ENCODE measurements around the gene VAV2. TPM values are rescaled to one million over a fixed set of nuclear protein-coding genes. Genes with fewer than 3 reads are reported as not detected.

VAV2 gene
- total RNA-seq, 1 experiment from 2014 or later = 30.7 TPM

DNA sequence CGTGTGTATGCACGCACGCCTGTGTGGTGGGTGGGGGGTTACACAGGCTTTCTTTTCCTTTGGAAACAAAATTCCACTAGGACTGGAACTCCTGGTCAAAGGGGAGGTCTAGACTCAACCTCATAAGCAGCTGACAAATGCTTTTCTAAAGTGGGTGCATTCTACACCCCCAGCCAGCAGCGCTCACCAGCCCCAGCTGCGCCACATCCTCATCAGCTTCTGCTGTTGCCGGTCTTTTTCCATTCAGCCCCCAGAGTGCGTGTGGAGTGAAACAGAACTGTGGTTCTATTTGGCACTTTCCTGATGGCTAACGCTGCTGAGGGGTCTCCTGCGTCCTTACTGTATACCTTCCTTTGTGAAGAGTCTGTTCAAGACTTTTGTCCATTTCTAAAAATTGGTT lies 176.3 kb downstream of the VAV2 start:
- no peaks in the 10 kb centered on the region for H3K27me3 Mint-ChIP-seq (ENCODE audit: unreplicated experiment)

DNA sequence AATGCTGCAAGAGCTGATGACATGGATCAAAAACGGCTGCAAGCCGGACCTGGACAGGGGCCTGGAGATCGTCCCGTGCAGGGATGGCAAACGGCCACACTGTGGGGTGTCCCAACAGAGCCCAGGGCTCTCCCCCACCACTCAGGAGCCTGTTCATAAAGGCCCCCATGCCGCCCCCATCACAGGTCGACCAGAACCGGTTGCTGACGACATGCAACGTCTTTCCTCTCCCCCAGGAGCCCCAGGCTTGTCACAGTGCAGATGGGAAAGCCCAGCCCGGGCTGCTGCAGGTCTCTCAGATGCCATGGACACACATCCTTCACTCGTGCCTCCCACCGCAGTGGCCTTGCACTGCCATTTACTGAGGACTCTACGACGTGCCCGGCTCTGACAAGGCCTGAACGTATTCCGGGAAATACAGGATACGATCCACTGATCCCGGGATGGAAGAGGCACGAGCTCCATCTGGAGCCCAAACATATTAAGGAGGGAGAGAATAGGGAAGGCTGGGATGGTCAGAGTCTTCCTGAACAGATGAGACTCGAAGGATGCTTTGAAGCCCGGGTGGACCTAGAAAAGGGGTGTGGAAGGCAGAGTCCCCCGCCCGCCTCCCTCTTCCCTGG lies 177.4 kb downstream of the VAV2 start:
- Mint-ChIP-seq H3K9me3 (ENCODE audit: low read depth, unreplicated experiment) (no peaks in the 10 kb centered on the region), H3K27me3 (ENCODE audit: unreplicated experiment) (no peaks in the 10 kb centered on the region), H3K27ac (ENCODE audit: unreplicated experiment) (no peak overlapping the region), H3K36me3 (ENCODE audit: insufficient read depth, unreplicated experiment) (peaks cover 8% of the 10 kb centered on the region), H3K4me1 (ENCODE audit: low read depth, unreplicated experiment) (no peaks in the 10 kb centered on the region), H3K4me3 (ENCODE audit: low read depth, unreplicated experiment) (no peak overlapping the region)
- no peak for DNase-seq
- TF ChIP-seq, protein P1, sequence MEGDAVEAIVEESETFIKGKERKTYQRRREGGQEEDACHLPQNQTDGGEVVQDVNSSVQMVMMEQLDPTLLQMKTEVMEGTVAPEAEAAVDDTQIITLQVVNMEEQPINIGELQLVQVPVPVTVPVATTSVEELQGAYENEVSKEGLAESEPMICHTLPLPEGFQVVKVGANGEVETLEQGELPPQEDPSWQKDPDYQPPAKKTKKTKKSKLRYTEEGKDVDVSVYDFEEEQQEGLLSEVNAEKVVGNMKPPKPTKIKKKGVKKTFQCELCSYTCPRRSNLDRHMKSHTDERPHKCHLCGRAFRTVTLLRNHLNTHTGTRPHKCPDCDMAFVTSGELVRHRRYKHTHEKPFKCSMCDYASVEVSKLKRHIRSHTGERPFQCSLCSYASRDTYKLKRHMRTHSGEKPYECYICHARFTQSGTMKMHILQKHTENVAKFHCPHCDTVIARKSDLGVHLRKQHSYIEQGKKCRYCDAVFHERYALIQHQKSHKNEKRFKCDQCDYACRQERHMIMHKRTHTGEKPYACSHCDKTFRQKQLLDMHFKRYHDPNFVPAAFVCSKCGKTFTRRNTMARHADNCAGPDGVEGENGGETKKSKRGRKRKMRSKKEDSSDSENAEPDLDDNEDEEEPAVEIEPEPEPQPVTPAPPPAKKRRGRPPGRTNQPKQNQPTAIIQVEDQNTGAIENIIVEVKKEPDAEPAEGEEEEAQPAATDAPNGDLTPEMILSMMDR (IDR thresholded peaks at IDR 0.05; ENCODE audit: unreplicated experiment) = no peak
- intact Hi-C loops (cut with micrococcal nuclease; ENCODE audit: unreplicated experiment) = no loop called here
- CTCF ChIA-PET = no interaction called here
- BruUV-seq (replicated peaks) = no TSS peak

More for the DNA sequence above, 176.3 kb downstream of the VAV2 start:
- intact Hi-C loops (cut with micrococcal nuclease; ENCODE audit: unreplicated experiment) = no loop called here
- CTCF ChIA-PET = interaction anchor here (0.5 kb wide), 1 partner anchor 117 kb away, joined by 8 read pairs; no protein-coding TSS in a partner anchor
- H3K9me3 Mint-ChIP-seq (ENCODE audit: low read depth, unreplicated experiment) = no peaks in the 10 kb centered on the region
- peaks cover 14% of the 10 kb centered on the region for H3K36me3 Mint-ChIP-seq (ENCODE audit: insufficient read depth, unreplicated experiment)
- no peaks in the 10 kb centered on the region for H3K4me1 Mint-ChIP-seq (ENCODE audit: low read depth, unreplicated experiment)
- no peak overlapping the region for H3K27ac Mint-ChIP-seq (ENCODE audit: unreplicated experiment)
- no TSS peak for BruUV-seq (replicated peaks)
- TF ChIP-seq, protein P1 (IDR thresholded peaks at IDR 0.05; ENCODE audit: unreplicated experiment) = no peak
- no peak for DNase-seq
- H3K4me3 Mint-ChIP-seq (ENCODE audit: low read depth, unreplicated experiment) = no peak overlapping the region

DNA sequence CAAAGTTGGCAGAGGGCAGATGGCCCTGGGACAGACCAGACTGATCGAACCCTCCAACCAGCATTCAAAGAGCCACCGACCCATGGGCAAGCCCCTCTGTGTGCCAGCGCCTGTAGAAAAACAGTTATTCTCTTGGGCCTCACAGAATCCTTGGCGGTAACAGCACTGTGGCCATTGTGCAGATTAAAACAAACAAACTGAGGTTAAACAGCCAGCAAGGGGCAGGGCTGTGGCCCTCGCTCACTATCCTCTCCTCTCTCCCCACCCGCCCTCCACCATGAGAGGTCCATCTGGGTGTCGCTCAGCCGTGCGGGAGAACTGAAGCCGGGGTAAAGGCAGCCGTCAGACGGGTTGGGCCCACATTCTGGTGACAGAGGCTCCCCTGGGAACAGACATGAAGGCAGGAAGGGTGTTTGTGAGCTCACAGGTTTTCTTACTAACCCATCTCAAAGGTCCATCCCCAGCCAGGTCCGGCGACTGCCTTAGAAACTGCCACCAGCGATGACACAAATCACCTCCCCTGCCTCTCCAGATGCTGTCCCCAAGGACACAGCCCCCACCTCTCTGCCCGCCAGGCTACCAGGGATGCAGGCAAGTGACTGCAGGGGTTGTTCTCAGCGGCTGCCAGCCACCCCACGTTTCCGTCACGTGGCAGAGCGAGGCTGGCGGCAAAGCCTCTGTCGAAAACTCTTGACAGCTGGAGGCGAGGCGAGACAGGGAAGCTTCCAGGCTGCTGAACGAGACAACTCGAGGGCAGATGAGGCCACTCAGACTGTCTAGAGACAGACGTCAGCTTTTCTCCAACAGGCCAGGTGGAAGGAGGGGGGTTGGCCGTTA lies 178.2 kb downstream of the VAV2 start:
- H3K27ac Mint-ChIP-seq (ENCODE audit: unreplicated experiment) = no peak overlapping the region
- no peaks in the 10 kb centered on the region for H3K27me3 Mint-ChIP-seq (ENCODE audit: unreplicated experiment)
- CTCF ChIA-PET = no interaction called here
- BruUV-seq (replicated peaks) = no TSS peak
- DNase-seq = no peak
- no peak overlapping the region for H3K4me3 Mint-ChIP-seq (ENCODE audit: low read depth, unreplicated experiment)
- TF ChIP-seq, protein P1 (IDR thresholded peaks at IDR 0.05; ENCODE audit: unreplicated experiment) = no peak
- no peaks in the 10 kb centered on the region for H3K9me3 Mint-ChIP-seq (ENCODE audit: low read depth, unreplicated experiment)
- H3K36me3 Mint-ChIP-seq (ENCODE audit: insufficient read depth, unreplicated experiment) = peaks cover 8% of the 10 kb centered on the region
- no peaks in the 10 kb centered on the region for H3K4me1 Mint-ChIP-seq (ENCODE audit: low read depth, unreplicated experiment)
- intact Hi-C loops (cut with micrococcal nuclease; ENCODE audit: unreplicated experiment) = no loop called here

DNA sequence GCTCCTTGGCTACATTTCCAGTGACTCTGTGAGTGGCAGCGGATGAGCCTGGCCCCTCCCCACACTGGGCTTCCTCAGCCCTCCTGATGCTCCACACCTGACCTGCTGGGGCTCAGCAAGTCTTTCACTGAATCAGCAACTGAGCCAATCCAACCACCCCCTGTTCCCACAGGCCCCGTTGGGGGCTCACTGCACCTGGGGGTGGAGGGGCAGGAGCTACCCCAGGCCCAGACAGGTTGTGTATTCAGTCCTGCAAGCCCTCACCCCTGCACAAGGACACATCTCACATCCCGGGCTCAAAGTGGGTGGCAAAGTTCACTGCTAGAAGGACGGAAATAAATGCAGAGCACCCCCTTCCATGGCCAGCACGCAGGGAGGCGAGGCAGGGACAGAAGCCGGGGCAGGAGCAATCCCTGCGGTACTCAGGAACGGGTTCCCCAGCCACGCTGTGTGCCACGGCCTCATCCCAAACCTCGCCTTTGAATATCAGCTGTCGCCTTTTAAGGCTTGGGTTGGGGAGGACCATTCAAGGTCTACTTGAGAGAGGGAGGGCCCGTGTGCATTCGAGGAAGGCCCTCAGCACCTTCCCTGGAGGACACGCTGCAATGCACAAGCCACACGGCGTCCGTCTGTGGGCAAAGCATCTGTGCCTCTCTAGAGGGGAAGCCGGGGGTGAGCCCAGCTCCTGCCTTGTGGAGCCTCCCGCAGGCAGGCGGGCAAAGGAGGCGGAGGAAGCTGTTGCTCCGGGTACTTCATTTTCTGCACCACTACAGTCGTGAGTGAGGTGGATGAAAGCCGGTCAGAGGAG lies 179.0 kb downstream of the VAV2 start:
- CTCF ChIA-PET = no interaction called here
- TF ChIP-seq, protein P1 (IDR thresholded peaks at IDR 0.05; ENCODE audit: unreplicated experiment) = no peak
- peaks cover 12% of the 10 kb centered on the region for H3K36me3 Mint-ChIP-seq (ENCODE audit: insufficient read depth, unreplicated experiment)
- H3K27me3 Mint-ChIP-seq (ENCODE audit: unreplicated experiment) = no peaks in the 10 kb centered on the region
- no peak overlapping the region for H3K27ac Mint-ChIP-seq (ENCODE audit: unreplicated experiment)
- intact Hi-C loops (cut with micrococcal nuclease; ENCODE audit: unreplicated experiment) = no loop called here
- DNase-seq = no peak
- H3K4me1 Mint-ChIP-seq (ENCODE audit: low read depth, unreplicated experiment) = no peaks in the 10 kb centered on the region
- BruUV-seq (replicated peaks) = no TSS peak
- no peaks in the 10 kb centered on the region for H3K9me3 Mint-ChIP-seq (ENCODE audit: low read depth, unreplicated experiment)
- H3K4me3 Mint-ChIP-seq (ENCODE audit: low read depth, unreplicated experiment) = no peak overlapping the region

Measured in Calu3 (cell line).